Gastrocnemius medialis (tissue), 4 donors: ENCODE results near the gene ZBTB46. TPM values are rescaled to one million over a fixed set of nuclear protein-coding genes. Genes with fewer than 3 reads are reported as not detected.

ENCODE experiments used
- ATAC-seq, 2 donors: fragments of 150-250 bp; one replicate each; pipeline ENCODE4 v1.9.1; 2016
- DNase-seq, 2 donors: peaks; one replicate each; pipeline ENCODE4 v3.0.0-alpha.2; 2019
- H3K27ac ChIP-seq, 4 donors: fragments of 200-600 bp; sonication (generic); 1 replicate in 1 of 4; 2 replicates in 3 of 4; pipeline ENCODE4 v1.5.1; 2016 to 2018; ENCODE audit warnings: mild to moderate bottlenecking in 2 of 4, moderate library complexity in 1 of 4
- H3K27me3 ChIP-seq, 3 donors: fragments of 200-600 bp; sonication (generic) in 2 of 3; 1 replicate in 1 of 3; 2 replicates in 2 of 3; pipeline versions ENCODE4 v1.5.1 to v1.6.0; 2016 to 2019; ENCODE audit warnings: mild to moderate bottlenecking in 1 of 3, moderate library complexity in 1 of 3
- H3K36me3 ChIP-seq, 2 donors: fragments of 200-600 bp; sonication (generic) in 1 of 2; one replicate each; pipeline ENCODE4 v1.5.1; 2017 to 2018
- H3K4me1 ChIP-seq, 2 donors: fragments of 200-600 bp; sonication (generic) in 1 of 2; one replicate each; pipeline ENCODE4 v1.5.1; 2016 to 2017; ENCODE audit warnings: mild to moderate bottlenecking in 2 of 2
- H3K4me3 ChIP-seq, 4 donors: fragments of 200-600 bp; sonication (generic) in 3 of 4; 1 replicate in 1 of 4; 2 replicates in 3 of 4; pipeline ENCODE4 v1.5.1; 2016 to 2019; ENCODE audit warnings: mild to moderate bottlenecking in 2 of 4
- H3K9me3 ChIP-seq, 3 donors: fragments of 200-600 bp; sonication (generic) in 2 of 3; 1 replicate in 1 of 3; 2 replicates in 2 of 3; pipeline ENCODE4 v1.5.1; 2016 to 2019
- CTCF ChIP-seq, 5 experiments: fragments of 450-650 bp in 3 of 5; fragments of 200-600 bp in 2 of 5; sonication (generic) in 2 of 5; IDR thresholded peaks in 4 of 5; conservative IDR thresholded peaks in 1 of 5; 1 replicate in 4 of 5; 2 replicates in 1 of 5; pipeline ENCODE4 v1.5.1; 2016 to 2019; ENCODE audit warnings: antibody characterized with exemption in 5 of 5, mild to moderate bottlenecking in 3 of 5, moderate library complexity in 3 of 5
- POLR2A ChIP-seq, 2 donors: fragments of 450-650 bp; IDR thresholded peaks; one replicate each; pipeline ENCODE4 v1.6.1; 2017; ENCODE audit warnings: antibody characterized with exemption in 2 of 2, mild to moderate bottlenecking in 2 of 2, moderate library complexity in 2 of 2
- in situ Hi-C, 4 donors: fragments of 200-750 bp; cut with MboI; loops; one replicate each; pipeline versions ENCODE4 v1.15.0 to v1.8.0; 2017; ENCODE audit warnings: low sequenced_read_pairs in 4 of 4
- intact Hi-C: fragments of 100-400 bp; cut with DNase I; formaldehyde crosslinking; loops from one replicate; pipeline ENCODE4 v1.15.1; 2023; ENCODE audit warnings: low total_unique reads
- total RNA-seq, 4 donors: library from RNA; depleted of rRNA; stranded (reverse); fragments of >200 nt; gene quantifications; one replicate each; pipeline versions ENCODE4 v1.1.0 to v1.2.3, GENCODE V29; 2016

Gene ZBTB46
- total RNA-seq, 4 donors from 2014 or later = 4.3 to 7.1 (median 5.6) TPM

- DNase-seq (no peak), ATAC-seq (no peak)
- Histone ChIP-seq H3K27ac (no peak overlapping the region), H3K9me3 (no peaks in the 10 kb centered on the region), H3K4me1 (no peaks in the 10 kb centered on the region), H3K36me3 (no peaks in the 10 kb centered on the region), H3K27me3 (no peaks in the 10 kb centered on the region), H3K4me3 (no peak overlapping the region)
- in situ Hi-C loops = no loop called here
- TF ChIP-seq POLR2A (IDR thresholded peaks at IDR 0.05) (no peak), CTCF (IDR thresholded peaks at IDR 0.05 in 4 of 5, conservative IDR thresholded peaks at IDR 0.05 in 1 of 5) (no peak)
- intact Hi-C loops = no loop called here
Measured at GRCh38 chr20:63758152-63758551, 72.9 kb downstream of the ZBTB46 start.

DNA sequence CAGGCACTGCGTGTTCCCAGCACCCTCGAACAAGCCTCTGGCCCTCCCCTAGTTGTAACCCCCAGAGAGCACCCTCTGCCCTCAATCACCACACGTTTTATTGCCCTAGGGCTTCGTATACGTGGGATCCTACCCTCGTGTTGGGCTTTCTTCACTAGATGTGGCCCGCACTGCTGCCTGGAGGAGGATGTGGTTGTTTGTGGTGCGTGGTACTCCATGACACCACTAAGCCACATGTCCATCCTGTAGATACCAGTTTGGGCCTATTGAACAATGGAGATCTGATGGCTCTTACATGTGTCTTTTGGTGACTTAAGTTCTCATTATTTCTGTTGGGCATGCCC lies 74.4 kb downstream of the ZBTB46 start:
- DNase-seq (no peak), ATAC-seq (no peak)
- H3K4me1 ChIP-seq = no peaks in the 10 kb centered on the region
- no peak overlapping the region for H3K4me3 ChIP-seq
- no peaks in the 10 kb centered on the region for H3K27me3 ChIP-seq
- in situ Hi-C loops = no loop called here
- intact Hi-C loops = no loop called here
- TF ChIP-seq POLR2A (IDR thresholded peaks at IDR 0.05) = no peak
- no peak for TF ChIP-seq CTCF (IDR thresholded peaks at IDR 0.05 in 4 of 5, conservative IDR thresholded peaks at IDR 0.05 in 1 of 5)
- H3K36me3 ChIP-seq = no peaks in the 10 kb centered on the region
- H3K27ac ChIP-seq = no peak overlapping the region
- H3K9me3 ChIP-seq = no peaks in the 10 kb centered on the region

DNA sequence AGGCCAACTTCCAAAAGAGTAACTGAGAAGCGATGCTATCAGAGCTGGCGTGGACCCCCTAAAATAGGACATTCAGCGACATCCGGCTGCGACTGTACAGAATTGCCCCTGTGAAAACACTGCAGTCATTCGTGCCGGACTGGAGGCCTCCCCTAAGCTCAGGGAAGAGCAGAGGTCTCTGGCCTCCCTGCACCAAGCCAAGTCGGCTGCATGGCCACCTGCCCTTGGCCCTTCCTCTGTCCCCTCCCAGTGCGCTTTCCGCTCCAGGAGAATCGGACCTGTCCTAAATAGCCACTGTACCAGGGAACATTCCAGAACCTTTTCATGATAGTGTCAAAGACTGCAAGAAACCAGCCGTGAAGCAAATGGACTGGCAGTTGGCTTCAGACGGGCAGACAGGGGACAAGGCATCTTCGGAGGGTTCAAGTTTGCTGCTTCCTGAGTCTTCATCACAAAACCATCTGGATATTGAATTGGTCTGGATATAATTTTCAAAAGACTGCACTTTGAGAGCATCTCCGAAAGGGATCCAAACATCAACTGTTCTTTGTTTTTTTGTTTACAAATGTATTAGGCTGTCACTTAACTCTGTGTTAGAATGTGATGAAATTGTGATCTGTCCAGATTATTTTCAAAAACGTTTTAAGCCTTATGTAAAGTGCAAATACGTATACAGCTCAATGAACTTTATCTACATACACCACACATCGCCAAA lies 75.0 kb downstream of the ZBTB46 start:
- no peak for ATAC-seq
- no peak for DNase-seq
- TF ChIP-seq POLR2A (IDR thresholded peaks at IDR 0.05) = no peak
- TF ChIP-seq CTCF (IDR thresholded peaks at IDR 0.05 in 4 of 5, conservative IDR thresholded peaks at IDR 0.05 in 1 of 5) = no peak
- Histone ChIP-seq H3K36me3 (no peaks in the 10 kb centered on the region), H3K27ac (no peak overlapping the region), H3K4me3 (no peak overlapping the region), H3K4me1 (no peaks in the 10 kb centered on the region), H3K9me3 (no peaks in the 10 kb centered on the region), H3K27me3 (no peaks in the 10 kb centered on the region)
- in situ Hi-C loops (no loop called here), intact Hi-C loops (no loop called here)

DNA sequence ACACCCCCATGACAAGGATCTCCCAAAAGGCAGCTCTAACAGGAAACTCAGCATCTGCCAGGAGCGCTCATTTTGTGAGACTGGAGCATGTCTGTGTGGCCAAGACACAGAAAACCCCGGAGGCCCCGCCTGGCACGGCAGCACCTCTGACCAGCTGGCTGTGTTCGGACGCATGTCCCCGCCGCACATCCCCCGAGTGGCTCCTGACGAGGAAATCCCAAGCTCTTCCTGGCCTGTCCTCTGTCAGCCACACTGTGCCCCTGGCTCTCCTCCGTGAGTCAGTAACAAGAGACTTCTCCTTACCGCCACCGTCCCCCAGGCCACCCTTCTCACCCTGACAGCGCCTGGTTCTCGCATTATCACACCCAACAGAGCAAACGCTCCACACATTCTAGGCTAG lies 77.1 kb downstream of the ZBTB46 start:
- in situ Hi-C loops = no loop called here
- intact Hi-C loops = no loop called here
- TF ChIP-seq POLR2A (IDR thresholded peaks at IDR 0.05) (no peak), CTCF (IDR thresholded peaks at IDR 0.05 in 4 of 5, conservative IDR thresholded peaks at IDR 0.05 in 1 of 5) (no peak)
- no peak overlapping the region for H3K27ac ChIP-seq
- H3K4me1 ChIP-seq = no peaks in the 10 kb centered on the region
- no peaks in the 10 kb centered on the region for H3K9me3 ChIP-seq
- DNase-seq = no peak
- no peak for ATAC-seq
- no peaks in the 10 kb centered on the region for H3K36me3 ChIP-seq
- no peaks in the 10 kb centered on the region for H3K27me3 ChIP-seq
- H3K4me3 ChIP-seq = no peak overlapping the region

- DNase-seq (no peak), ATAC-seq (no peak)
- TF ChIP-seq CTCF (IDR thresholded peaks at IDR 0.05 in 4 of 5, conservative IDR thresholded peaks at IDR 0.05 in 1 of 5) (no peak), POLR2A (IDR thresholded peaks at IDR 0.05) (no peak)
Measured at GRCh38 chr20:63753381-63753780, 77.7 kb downstream of the ZBTB46 start.

More at GRCh38 chr20:63753381-63753780, 77.7 kb downstream of the ZBTB46 start:
- intact Hi-C loops (no loop called here), in situ Hi-C loops (no loop called here)
- H3K27me3 ChIP-seq = no peaks in the 10 kb centered on the region
- no peak overlapping the region for H3K27ac ChIP-seq
- H3K4me1 ChIP-seq = no peaks in the 10 kb centered on the region
- H3K36me3 ChIP-seq = no peaks in the 10 kb centered on the region
- H3K9me3 ChIP-seq = no peaks in the 10 kb centered on the region
- H3K4me3 ChIP-seq = no peak overlapping the region
